GM19468 (cell line): ENCODE results near the gene BRME1.

Experiments
- ATAC-seq: cut with Tn5 transposase; IDR thresholded peaks from one replicate; pipeline ENCODE4 v1.9.1; 2021; ENCODE audit warnings: mild to moderate bottlenecking, moderate library complexity, moderate number of reproducible peaks; ENCODE audit not compliant: unreplicated experiment; ENCODE audit errors: extremely low read depth

The BRME1 gene

GRCh38 chr19:13892870-13893269 lies 13.0 kb downstream of the BRME1 start:
- no peak for ATAC-seq

- ATAC-seq = no peak
Observed at GRCh38 chr19:13890136-13890535, 15.8 kb downstream of the BRME1 start.

GRCh38 chr19:13888281-13888680 lies 17.6 kb downstream of the BRME1 start:
- ATAC-seq = no peak

- ATAC-seq = no peak
Observed at GRCh38 chr19:13887517-13887916, 18.4 kb downstream of the BRME1 start.

GRCh38 chr19:13887018-13887436 lies 18.9 kb downstream of the BRME1 start:
- no peak for ATAC-seq

GRCh38 chr19:13885826-13886365 lies 20.0 kb downstream of the BRME1 start:
- no peak for ATAC-seq

- ATAC-seq = no peak
Observed at GRCh38 chr19:13884726-13885591, 21.0 kb downstream of the BRME1 start.

- no peak for ATAC-seq
Observed at GRCh38 chr19:13883516-13884064, 22.3 kb downstream of the BRME1 start.

- no peak for ATAC-seq
Observed at GRCh38 chr19:13882836-13883235, 23.1 kb downstream of the BRME1 start.

- ATAC-seq = no peak
Observed at GRCh38 chr19:13882419-13882795, 23.5 kb downstream of the BRME1 start.

GRCh38 chr19:13881692-13882418 lies 24.1 kb downstream of the BRME1 start:
- no peak for ATAC-seq

- ATAC-seq = no peak
Observed at GRCh38 chr19:13881251-13881691, 24.6 kb downstream of the BRME1 start.

GRCh38 chr19:13880059-13881043 lies 25.6 kb downstream of the BRME1 start:
- peak; percentile 84 for ATAC-seq

GRCh38 chr19:13877303-13877702 lies 28.6 kb downstream of the BRME1 start:
- ATAC-seq = no peak

- ATAC-seq = no peak
Observed at GRCh38 chr19:13876834-13877233, 29.1 kb downstream of the BRME1 start, which contains the start of gene NANOS3. NANOS3 (plus strand) TSS chr19:13877134; CDS start chr19:13877249, 115 bp downstream.

GRCh38 chr19:13875824-13876223 lies 30.1 kb downstream of the BRME1 start:
- ATAC-seq = no peak

GRCh38 chr19:13873834-13874515 lies 31.9 kb downstream of the BRME1 start:
- no peak for ATAC-seq

GRCh38 chr19:13872695-13873389 lies 33.1 kb downstream of the BRME1 start:
- ATAC-seq = no peak
